Lower lobe of right lung (tissue), 2 donors: ENCODE measurements around the gene SCO2. TPM values are rescaled to one million over a fixed set of nuclear protein-coding genes. Genes with fewer than 3 reads are reported as not detected.

ENCODE experiments used
- ATAC-seq, 2 donors: fragments of 200-7000 bp; cut with Tn5 transposase; one replicate each; pipeline ENCODE4 v1.9.1; 2020 to 2022; ENCODE audit warnings: mild to moderate bottlenecking in 2 of 2, moderate library complexity in 2 of 2
- DNase-seq: peaks from one replicate; pipeline ENCODE4 v3.0.0-alpha.2; 2020
- H3K27ac ChIP-seq: fragments of 200-600 bp; one replicate; pipeline ENCODE4 v1.8.0; 2022
- H3K27me3 ChIP-seq: fragments of 200-600 bp; one replicate; pipeline ENCODE4 v1.8.0; 2022; ENCODE audit warnings: low read depth
- H3K36me3 ChIP-seq: fragments of 200-600 bp; one replicate; pipeline ENCODE4 v1.8.0; 2022; ENCODE audit warnings: mild to moderate bottlenecking
- H3K4me1 ChIP-seq: fragments of 200-600 bp; one replicate; pipeline ENCODE4 v1.8.0; 2022
- H3K4me3 ChIP-seq: fragments of 200-600 bp; one replicate; pipeline ENCODE4 v1.8.0; 2022; ENCODE audit warnings: mild to moderate bottlenecking
- H3K9me3 ChIP-seq: fragments of 200-600 bp; one replicate; pipeline ENCODE4 v1.8.0; 2022
- intact Hi-C: fragments of 100-400 bp; cut with DNase I; formaldehyde crosslinking; loops from one replicate; pipeline ENCODE4 v1.11.0; 2022
- total RNA-seq: library from RNA; stranded (reverse); fragmentation: NEBNext Ultra II Directional; extraction: Animal tissue kit (Norgen Biotek cat#: 25700); gene quantifications from one replicate; pipeline ENCODE4 v1.2.1, GENCODE V29; 2021
- TF ChIP-seq, protein P1 (sequence below): fragments of 200-600 bp; IDR thresholded peaks from one replicate; pipeline ENCODE4 v1.8.0; 2022; ENCODE audit warnings: antibody characterized with exemption, mild to moderate bottlenecking
- donor health status: DM: no; HTN: yes; CAD: no; lungs with severe emphysema.

The SCO2 gene
- total RNA-seq, 1 donor from 2014 or later: 4.9 TPM

- Histone ChIP-seq H3K27ac (no peak overlapping the region), H3K4me1 (peaks cover 28% of the 10 kb centered on the region), H3K27me3 (no peaks in the 10 kb centered on the region), H3K9me3 (no peaks in the 10 kb centered on the region), H3K4me3 (peak overlapping the region; percentile 87), H3K36me3 (peaks cover 42% of the 10 kb centered on the region)
- intact Hi-C loops: no loop called here
- ATAC-seq: no peak
- TF ChIP-seq, protein P1, sequence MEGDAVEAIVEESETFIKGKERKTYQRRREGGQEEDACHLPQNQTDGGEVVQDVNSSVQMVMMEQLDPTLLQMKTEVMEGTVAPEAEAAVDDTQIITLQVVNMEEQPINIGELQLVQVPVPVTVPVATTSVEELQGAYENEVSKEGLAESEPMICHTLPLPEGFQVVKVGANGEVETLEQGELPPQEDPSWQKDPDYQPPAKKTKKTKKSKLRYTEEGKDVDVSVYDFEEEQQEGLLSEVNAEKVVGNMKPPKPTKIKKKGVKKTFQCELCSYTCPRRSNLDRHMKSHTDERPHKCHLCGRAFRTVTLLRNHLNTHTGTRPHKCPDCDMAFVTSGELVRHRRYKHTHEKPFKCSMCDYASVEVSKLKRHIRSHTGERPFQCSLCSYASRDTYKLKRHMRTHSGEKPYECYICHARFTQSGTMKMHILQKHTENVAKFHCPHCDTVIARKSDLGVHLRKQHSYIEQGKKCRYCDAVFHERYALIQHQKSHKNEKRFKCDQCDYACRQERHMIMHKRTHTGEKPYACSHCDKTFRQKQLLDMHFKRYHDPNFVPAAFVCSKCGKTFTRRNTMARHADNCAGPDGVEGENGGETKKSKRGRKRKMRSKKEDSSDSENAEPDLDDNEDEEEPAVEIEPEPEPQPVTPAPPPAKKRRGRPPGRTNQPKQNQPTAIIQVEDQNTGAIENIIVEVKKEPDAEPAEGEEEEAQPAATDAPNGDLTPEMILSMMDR: no peak
- peak; percentile 57 for DNase-seq
These were observed 19.4 kb downstream of the SCO2 start for GRCh38 chr22:50505776-50506610.

DNA sequence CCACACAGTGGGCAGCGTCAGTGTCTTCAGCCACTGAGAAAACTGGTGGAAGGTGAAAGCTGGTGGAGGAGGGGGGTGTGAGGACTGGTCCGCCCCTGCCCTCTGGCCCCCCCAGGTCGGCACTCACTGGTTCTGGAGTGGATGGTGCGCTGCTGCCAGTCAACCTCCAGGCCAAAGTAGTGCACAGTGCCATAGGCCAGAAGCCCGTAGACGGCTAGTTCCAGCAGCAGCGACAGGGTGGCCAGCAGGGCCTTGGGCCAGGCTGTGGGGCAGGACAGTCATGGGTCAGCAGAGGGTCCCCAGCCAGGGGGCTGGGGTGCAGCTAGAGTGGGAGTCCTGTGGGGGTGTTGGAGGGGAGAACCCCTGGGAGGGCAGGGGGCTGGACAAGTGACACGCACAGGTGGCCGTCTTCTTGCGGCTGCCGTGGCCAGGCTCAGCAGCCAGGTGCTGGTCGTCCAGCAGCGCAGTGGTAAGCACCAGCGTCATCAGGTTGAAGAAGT is 20.1 kb downstream of the SCO2 start:
- H3K4me1 ChIP-seq: peaks cover 27% of the 10 kb centered on the region
- DNase-seq: no peak
- no peaks in the 10 kb centered on the region for H3K9me3 ChIP-seq
- no peaks in the 10 kb centered on the region for H3K27me3 ChIP-seq
- TF ChIP-seq, protein P1: no peak
- no peak for ATAC-seq
- H3K27ac ChIP-seq: no peak overlapping the region
- H3K4me3 ChIP-seq: no peak overlapping the region
- peaks cover 36% of the 10 kb centered on the region for H3K36me3 ChIP-seq
- intact Hi-C loops: no loop called here

DNA sequence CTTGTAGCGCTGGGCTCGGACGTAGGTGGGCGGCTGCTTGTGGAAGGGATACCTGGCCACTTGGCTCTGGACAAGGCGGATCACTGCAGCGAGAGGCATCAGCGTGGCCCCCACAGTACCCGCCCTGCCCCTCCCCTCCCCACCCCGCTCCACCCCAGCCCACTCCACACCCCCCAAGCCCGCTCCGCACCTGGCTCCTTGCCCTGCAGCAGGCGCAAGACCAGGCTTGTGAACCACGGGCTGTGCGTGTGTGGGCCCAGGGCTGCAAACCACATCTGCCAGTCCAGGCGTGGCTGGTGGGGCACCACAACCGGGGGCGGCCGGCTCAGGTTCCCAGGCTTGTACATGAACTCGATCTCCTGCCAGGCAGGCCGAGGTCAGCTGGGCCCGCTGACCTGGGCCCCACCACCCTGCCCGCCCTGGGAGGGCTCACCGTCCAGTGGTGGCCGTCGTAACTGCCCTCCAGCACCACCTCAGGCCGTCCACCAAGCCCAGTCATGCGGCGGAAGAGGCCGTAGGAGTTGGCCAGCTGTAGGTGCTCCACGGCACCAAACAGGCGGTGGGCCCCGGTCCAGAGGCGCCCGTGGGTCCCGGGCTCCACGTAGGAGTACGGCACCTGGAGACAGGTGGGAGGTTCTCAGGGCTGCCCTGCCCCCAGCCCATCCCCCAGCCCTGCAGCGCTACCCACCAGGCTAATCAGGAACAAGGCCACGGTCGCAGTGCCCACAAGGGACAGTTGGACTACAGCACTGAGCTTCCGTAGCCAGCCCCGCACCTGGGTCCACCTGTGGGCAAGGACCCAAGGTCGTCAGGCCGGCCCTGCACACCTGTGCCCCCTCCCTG is 20.8 kb downstream of the SCO2 start:
- H3K36me3 ChIP-seq: peaks cover 36% of the 10 kb centered on the region
- H3K27me3 ChIP-seq: no peaks in the 10 kb centered on the region
- H3K4me3 ChIP-seq: no peak overlapping the region
- no peak for ATAC-seq
- DNase-seq: peak; percentile 52
- TF ChIP-seq, protein P1: no peak
- no peaks in the 10 kb centered on the region for H3K9me3 ChIP-seq
- no peak overlapping the region for H3K27ac ChIP-seq
- peaks cover 24% of the 10 kb centered on the region for H3K4me1 ChIP-seq
- intact Hi-C loops: no loop called here

DNA sequence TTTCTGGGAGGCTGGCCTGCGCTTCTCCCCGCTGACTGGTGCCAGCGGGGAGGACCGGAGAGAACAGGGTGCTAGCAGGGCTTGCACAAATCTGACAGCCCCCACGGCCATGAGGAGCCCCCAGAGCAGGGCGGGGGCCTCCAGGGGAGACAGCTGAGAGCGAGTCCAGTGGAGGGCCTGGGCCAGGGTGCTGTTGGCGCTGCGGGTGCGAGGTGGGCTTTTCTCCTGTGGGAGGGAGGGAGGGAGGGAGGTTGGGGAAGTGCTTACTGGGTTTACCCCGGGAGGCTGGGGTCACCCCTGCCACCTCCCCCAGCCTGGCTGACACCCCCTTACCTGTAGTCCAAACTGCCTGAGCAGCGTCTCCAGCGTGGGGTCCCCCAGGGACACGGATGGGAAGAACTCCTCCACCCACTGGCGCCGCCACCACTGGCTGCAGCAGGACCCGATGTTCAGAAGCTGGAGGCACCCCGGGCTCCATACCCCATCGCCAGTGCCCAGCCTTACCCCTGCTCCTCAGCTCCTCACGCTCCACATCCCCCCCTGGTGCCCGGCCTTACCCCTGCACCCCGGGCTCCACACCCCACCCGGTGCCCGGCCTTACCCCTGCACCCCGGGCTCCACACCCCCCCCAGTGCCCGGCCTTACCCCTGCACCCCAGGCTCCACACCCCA is 21.8 kb downstream of the SCO2 start:
- Histone ChIP-seq H3K27ac (no peak overlapping the region), H3K4me1 (peaks cover 18% of the 10 kb centered on the region), H3K9me3 (no peaks in the 10 kb centered on the region), H3K36me3 (peaks cover 36% of the 10 kb centered on the region), H3K4me3 (no peak overlapping the region), H3K27me3 (no peaks in the 10 kb centered on the region)
- DNase-seq (peak; percentile 50), ATAC-seq (no peak)
- intact Hi-C loops: no loop called here
- TF ChIP-seq, protein P1: no peak
